GM18519 (cell line): ENCODE data around the gene TFAP2D.

ENCODE experiments used
- ATAC-seq: cut with Tn5 transposase; IDR thresholded peaks from one replicate; pipeline ENCODE4 v1.9.1; 2021; ENCODE audit warnings: mild to moderate bottlenecking, moderate library complexity; ENCODE audit not compliant: unreplicated experiment, low FRiP score

The TFAP2D gene

GRCh38 chr6:50816947-50817645 is 103.8 kb downstream of the TFAP2D start:
- no peak for ATAC-seq

- ATAC-seq, result no peak
These were observed 104.3 kb downstream of the TFAP2D start for GRCh38 chr6:50817646-50817950.

- no peak for ATAC-seq
These were observed 104.7 kb downstream of the TFAP2D start for GRCh38 chr6:50818020-50818419.

DNA sequence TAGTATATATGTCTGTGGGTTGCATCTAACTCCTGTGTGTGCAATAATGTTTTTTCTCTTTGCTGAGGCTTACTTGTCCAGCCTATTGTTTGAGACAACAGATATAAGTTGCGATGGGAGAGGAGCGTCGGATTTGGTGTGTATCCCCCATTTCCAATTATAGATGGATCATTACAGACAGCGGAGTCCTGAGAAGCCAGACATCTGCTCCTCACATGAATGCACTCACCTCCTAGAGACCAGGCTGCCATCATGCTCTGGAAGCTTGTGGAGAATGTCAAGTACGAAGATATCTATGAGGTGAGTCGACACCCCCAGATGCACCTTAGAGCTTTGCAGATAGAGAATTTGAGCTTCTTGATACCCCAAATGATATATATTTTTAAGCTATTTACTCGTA is 105.3 kb downstream of the TFAP2D start, which contains the start of gene TFAP2B:
TSS of gene TFAP2B (plus strand) at position 199 of the 400 bp plus-strand sequence. CDS start at position 220, 21 bp downstream.
- ATAC-seq, result no peak

GRCh38 chr6:50819466-50819903 is 106.2 kb downstream of the TFAP2D start:
- no peak for ATAC-seq

- no peak for ATAC-seq
These were observed 106.9 kb downstream of the TFAP2D start for GRCh38 chr6:50819904-50820868.

- no peak for ATAC-seq
These were observed 107.5 kb downstream of the TFAP2D start for GRCh38 chr6:50820869-50821264.

DNA sequence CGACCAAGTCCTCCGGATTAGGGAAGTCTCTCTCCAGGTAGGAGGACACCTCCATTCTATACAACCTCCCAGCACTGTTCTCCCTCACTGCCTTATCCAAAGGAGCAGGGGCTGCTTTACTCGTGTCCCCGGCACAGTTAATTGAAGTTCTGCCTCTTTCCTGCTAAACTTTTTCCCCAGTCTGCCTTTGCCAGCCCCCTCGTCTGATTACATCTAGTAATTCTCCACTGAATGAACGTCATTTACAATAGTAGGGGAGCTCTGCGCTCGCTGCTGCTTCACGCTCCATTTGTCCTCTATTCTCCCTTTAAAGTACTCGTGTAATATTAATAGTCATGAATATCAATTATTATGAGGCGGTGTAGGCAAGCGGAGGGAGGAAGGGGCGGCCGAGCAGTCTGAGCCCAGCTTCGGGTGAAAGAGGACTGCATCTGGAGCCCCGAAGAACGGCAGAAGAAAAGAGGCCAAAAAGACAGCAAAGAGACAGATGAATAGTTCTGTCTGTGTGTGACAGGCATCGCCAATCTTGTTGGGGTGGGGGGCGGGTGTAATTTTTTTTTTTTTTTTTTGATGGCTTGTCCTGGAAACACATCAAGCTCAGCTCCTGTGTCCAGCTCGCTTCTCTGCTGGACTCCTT is 108.2 kb downstream of the TFAP2D start:
- no peak for ATAC-seq

DNA sequence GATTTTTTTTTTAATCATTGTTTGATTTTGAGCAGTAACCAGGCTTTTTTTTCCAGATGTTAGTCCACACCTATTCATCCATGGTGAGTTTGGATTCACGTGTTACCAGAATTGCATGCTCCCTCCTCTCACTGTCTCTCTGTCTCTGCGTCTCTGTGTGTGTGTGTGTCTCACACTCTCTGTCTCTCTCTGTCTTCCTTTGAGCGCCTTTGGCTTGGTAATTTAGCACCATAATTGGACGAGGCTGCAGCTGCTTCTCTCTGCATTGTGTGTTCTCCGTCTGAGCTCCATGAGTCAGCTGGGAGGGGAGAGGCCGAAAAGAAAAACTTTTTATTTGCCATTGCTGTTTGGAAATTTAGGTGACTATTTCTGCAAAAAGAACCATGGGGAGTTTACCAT is 108.8 kb downstream of the TFAP2D start:
- no peak for ATAC-seq
